Measurements from ENCODE around the gene OR52M1.

DNA sequence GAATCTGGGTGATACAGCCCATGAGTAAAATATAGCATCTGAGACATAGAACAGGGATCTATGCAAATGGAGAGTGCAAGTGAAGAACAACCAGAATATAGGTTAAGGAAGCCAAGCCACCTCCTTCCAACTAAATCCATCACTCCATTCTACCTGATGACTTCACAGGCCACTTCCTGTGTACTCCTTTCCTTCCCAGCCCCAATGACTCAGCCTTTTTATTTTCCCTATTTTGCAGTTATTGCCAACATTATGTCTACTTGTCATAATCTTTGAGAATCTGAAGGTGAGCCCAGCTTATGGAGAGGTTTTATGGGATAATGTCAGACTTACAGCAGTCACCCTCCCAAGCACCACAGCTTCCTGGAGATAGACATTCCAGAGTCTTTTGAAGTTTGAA is 1.4 kb upstream of the OR52M1 start:
- TF ChIP-seq, protein P1, sequence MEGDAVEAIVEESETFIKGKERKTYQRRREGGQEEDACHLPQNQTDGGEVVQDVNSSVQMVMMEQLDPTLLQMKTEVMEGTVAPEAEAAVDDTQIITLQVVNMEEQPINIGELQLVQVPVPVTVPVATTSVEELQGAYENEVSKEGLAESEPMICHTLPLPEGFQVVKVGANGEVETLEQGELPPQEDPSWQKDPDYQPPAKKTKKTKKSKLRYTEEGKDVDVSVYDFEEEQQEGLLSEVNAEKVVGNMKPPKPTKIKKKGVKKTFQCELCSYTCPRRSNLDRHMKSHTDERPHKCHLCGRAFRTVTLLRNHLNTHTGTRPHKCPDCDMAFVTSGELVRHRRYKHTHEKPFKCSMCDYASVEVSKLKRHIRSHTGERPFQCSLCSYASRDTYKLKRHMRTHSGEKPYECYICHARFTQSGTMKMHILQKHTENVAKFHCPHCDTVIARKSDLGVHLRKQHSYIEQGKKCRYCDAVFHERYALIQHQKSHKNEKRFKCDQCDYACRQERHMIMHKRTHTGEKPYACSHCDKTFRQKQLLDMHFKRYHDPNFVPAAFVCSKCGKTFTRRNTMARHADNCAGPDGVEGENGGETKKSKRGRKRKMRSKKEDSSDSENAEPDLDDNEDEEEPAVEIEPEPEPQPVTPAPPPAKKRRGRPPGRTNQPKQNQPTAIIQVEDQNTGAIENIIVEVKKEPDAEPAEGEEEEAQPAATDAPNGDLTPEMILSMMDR (IDR thresholded peaks at IDR 0.05) = no peak
- TF ChIP-seq POLR2A (IDR thresholded peaks at IDR 0.05) = no peak
